Prostate gland (tissue), 2 donors: ENCODE data around the gene RASGEF1B.

Source experiments
- POLR2AphosphoS5 ChIP-seq: sonication (generic); formaldehyde crosslinking; IDR thresholded peaks from one replicate; pipeline ENCODE4 v1.6.1; 2017; ENCODE audit warnings: antibody characterized with exemption
- TF ChIP-seq, protein P1 (sequence below), 4 experiments: fragments of 200-600 bp in 2 of 4; fragments of 450-650 bp in 2 of 4; sonication (generic) in 2 of 4; IDR thresholded peaks; 1 replicate in 3 of 4; 2 replicates in 1 of 4; pipeline ENCODE4 v1.5.1; 2016 to 2019; ENCODE audit warnings: antibody characterized with exemption in 4 of 4, mild to moderate bottlenecking in 2 of 4, moderate library complexity in 2 of 4

DNA sequence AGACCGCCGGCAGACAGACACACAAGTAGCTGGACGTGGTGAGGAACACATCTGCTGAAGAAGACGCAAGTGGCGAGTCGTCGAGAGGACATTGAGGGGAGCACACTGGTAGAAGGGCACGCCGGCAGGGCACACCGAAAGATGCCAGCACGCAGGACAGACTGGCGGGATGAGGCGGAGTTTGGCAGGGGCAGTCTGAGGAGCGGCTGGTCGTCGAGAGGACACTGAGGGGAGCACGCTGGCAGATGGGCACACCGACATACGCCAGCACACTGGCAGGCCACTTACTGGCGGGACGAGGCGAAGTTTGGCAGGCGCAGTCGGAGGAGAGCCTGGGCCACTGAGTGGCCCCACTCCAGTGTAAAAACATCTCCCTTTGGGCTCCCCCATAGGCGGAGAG is 42.1 kb downstream of the RASGEF1B start:
- TF ChIP-seq POLR2AphosphoS5: no peak
- TF ChIP-seq, protein P1, sequence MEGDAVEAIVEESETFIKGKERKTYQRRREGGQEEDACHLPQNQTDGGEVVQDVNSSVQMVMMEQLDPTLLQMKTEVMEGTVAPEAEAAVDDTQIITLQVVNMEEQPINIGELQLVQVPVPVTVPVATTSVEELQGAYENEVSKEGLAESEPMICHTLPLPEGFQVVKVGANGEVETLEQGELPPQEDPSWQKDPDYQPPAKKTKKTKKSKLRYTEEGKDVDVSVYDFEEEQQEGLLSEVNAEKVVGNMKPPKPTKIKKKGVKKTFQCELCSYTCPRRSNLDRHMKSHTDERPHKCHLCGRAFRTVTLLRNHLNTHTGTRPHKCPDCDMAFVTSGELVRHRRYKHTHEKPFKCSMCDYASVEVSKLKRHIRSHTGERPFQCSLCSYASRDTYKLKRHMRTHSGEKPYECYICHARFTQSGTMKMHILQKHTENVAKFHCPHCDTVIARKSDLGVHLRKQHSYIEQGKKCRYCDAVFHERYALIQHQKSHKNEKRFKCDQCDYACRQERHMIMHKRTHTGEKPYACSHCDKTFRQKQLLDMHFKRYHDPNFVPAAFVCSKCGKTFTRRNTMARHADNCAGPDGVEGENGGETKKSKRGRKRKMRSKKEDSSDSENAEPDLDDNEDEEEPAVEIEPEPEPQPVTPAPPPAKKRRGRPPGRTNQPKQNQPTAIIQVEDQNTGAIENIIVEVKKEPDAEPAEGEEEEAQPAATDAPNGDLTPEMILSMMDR (IDR thresholded peaks at IDR 0.05): no peak
